MM.1S (cell line): ENCODE results near the gene ZMYND10.

ENCODE experiments used
- DNase-seq: peaks from one replicate; pipeline ENCODE4 v3.0.0-alpha.2; 2015
- H2AFZ ChIP-seq: fragments of 300-600 bp; sonication (generic); 2 replicates; pipeline ENCODE4 v1.6.0; 2016; ENCODE audit warnings: antibody characterized with exemption, low read length
- H3F3A ChIP-seq: fragments of 300-600 bp; sonication (generic); 2 replicates; pipeline ENCODE4 v1.6.1; 2016; ENCODE audit warnings: mild to moderate bottlenecking, antibody characterized with exemption, low read length, moderate library complexity, mixed read lengths; ENCODE audit not compliant: insufficient read depth
- H3K27ac ChIP-seq: fragments of 300-600 bp; sonication (generic); 2 replicates; pipeline ENCODE4 v1.5.1; 2016; ENCODE audit warnings: mild to moderate bottlenecking, low read length
- H3K27me3 ChIP-seq: fragments of 300-600 bp; sonication (generic); replicated peaks from 2 replicates; pipeline ENCODE4 v1.6.0; 2016; ENCODE audit warnings: low read length; ENCODE audit not compliant: insufficient read depth
- H3K36me3 ChIP-seq: fragments of 300-600 bp; sonication (generic); replicated peaks from 2 replicates; pipeline ENCODE4 v1.6.1; 2016; ENCODE audit warnings: mild to moderate bottlenecking, low read length, mixed read lengths; ENCODE audit not compliant: insufficient read depth
- H3K4me1 ChIP-seq: fragments of 300-600 bp; sonication (generic); 2 replicates; pipeline ENCODE4 v1.6.1; 2016; ENCODE audit warnings: low read length, mixed read lengths
- H3K4me2 ChIP-seq: fragments of 300-600 bp; sonication (generic); 2 replicates; pipeline ENCODE4 v1.6.0; 2016; ENCODE audit warnings: low read depth, low read length
- H3K4me3 ChIP-seq: fragments of 300-600 bp; sonication (generic); 2 replicates; pipeline ENCODE4 v1.5.1; 2016; ENCODE audit warnings: low read length, mixed read lengths
- H3K79me2 ChIP-seq: fragments of 300-600 bp; sonication (generic); 2 replicates; pipeline ENCODE4 v1.6.1; 2016; ENCODE audit warnings: mixed run types, low read length, mixed read lengths
- H3K9ac ChIP-seq: fragments of 300-600 bp; sonication (generic); 2 replicates; pipeline ENCODE4 v1.6.1; 2016; ENCODE audit warnings: low read length, mixed read lengths
- H3K9me2 ChIP-seq: fragments of 300-600 bp; sonication (generic); replicated peaks from 2 replicates; pipeline ENCODE4 v1.6.1; 2016; ENCODE audit warnings: mild to moderate bottlenecking, low read length, mixed read lengths; ENCODE audit not compliant: insufficient read depth
- H3K9me3 ChIP-seq: fragments of 300-600 bp; sonication (generic); replicated peaks from 2 replicates; pipeline ENCODE4 v1.6.1; 2016; ENCODE audit warnings: mild to moderate bottlenecking, low read length, mixed read lengths; ENCODE audit not compliant: insufficient read depth
- H4K20me1 ChIP-seq: fragments of 300-600 bp; sonication (generic); 2 replicates; pipeline ENCODE4 v1.6.1; 2016; ENCODE audit warnings: mild to moderate bottlenecking, low read length, moderate library complexity, mixed read lengths; ENCODE audit not compliant: insufficient read depth
- EZH2 ChIP-seq: fragments of 300-600 bp; sonication (generic); optimal IDR thresholded peaks from 2 replicates; pipeline ENCODE3; 2017; ENCODE audit warnings: low read depth, mild to moderate bottlenecking, antibody characterized with exemption, low read length, mixed read lengths
- EZH2phosphoT487 ChIP-seq: fragments of 300-600 bp; sonication (generic); IDR thresholded peaks from 2 replicates; pipeline ENCODE4 v1.6.1; 2018; ENCODE audit warnings: antibody characterized with exemption, low read length
- TF ChIP-seq, protein P1 (sequence below): fragments of 300-600 bp; sonication (generic); IDR thresholded peaks from 2 replicates; pipeline ENCODE4 v1.5.1; 2016; ENCODE audit warnings: antibody characterized with exemption, low read length, mixed read lengths

Gene ZMYND10

DNA sequence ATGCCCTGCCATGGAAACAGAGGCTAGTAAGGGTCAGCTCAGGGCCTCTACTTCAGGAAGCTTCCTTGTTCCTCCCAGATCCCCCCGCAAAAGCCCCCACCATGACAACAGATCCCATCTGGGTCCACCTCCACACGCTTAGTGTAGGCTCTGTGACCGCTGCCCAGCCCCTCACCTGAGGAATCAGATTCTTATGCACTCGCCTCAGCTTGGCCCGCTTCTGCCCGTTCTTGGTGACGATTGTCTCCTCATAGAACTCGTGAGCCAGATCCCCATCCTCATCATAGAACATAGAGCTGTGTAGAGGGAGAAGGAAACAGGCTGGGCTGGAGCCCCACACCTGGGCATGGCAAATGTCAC, 19.4 kb downstream of the ZMYND10 start:
- no peak overlapping the region for H3K4me3 ChIP-seq
- no peak overlapping the region for H3K4me2 ChIP-seq
- H3K27ac ChIP-seq: no peak overlapping the region
- DNase-seq: no peak
- 0 out of 2 replicates have a peak, but pooled peaks cover 5% of the 10 kb centered on the region for H3K4me1 ChIP-seq
- peaks cover 12% of the 10 kb centered on the region; the same call in 1 of the 2 replicates for H3F3A ChIP-seq
- H3K27me3 ChIP-seq: no peaks in the 10 kb centered on the region
- no peaks in the 10 kb centered on the region for H3K9me3 ChIP-seq
- no peak overlapping the region for H2AFZ ChIP-seq
- H3K9ac ChIP-seq: no peak overlapping the region
- H3K79me2 ChIP-seq: peaks cover 33% of the 10 kb centered on the region
- H4K20me1 ChIP-seq: no peaks in the 10 kb centered on the region
- H3K9me2 ChIP-seq: no peaks in the 10 kb centered on the region
- TF ChIP-seq, protein P1, sequence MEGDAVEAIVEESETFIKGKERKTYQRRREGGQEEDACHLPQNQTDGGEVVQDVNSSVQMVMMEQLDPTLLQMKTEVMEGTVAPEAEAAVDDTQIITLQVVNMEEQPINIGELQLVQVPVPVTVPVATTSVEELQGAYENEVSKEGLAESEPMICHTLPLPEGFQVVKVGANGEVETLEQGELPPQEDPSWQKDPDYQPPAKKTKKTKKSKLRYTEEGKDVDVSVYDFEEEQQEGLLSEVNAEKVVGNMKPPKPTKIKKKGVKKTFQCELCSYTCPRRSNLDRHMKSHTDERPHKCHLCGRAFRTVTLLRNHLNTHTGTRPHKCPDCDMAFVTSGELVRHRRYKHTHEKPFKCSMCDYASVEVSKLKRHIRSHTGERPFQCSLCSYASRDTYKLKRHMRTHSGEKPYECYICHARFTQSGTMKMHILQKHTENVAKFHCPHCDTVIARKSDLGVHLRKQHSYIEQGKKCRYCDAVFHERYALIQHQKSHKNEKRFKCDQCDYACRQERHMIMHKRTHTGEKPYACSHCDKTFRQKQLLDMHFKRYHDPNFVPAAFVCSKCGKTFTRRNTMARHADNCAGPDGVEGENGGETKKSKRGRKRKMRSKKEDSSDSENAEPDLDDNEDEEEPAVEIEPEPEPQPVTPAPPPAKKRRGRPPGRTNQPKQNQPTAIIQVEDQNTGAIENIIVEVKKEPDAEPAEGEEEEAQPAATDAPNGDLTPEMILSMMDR: no peak
- TF ChIP-seq EZH2 (no peak), EZH2phosphoT487 (no peak)
- peaks cover 8% of the 10 kb centered on the region for H3K36me3 ChIP-seq

DNA sequence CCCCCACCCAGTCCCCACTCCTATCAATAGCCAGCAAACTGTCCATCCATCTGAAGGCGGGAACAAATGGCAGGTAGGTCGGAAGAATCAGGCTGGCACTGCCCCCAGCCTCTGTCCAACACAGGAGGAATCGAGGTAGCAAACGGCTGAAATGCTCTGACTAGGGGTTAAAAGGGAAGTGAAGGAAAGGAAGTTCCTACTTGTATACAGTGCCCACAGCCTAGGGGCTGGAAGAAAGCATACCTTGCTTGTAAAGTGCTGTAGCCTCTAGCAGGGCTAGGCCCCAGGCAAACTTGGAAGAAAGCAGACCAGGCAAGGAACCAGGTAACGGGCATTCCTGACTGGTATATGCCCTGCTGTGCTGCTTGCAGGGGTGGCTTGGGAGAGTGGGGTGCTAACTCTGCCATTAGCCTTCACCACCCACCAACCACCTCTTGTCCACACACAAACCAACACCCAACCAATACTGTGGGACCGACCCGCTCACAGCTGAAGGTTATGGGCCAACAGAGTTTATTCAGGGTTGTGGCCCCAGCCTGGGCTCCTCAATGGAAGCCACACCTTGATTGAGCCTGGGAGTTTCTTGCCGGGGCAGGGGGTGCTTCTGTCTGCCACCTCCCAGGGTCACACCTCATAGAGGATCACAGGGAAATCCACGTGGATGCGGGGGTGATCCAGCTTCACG, 19.9 kb downstream of the ZMYND10 start:
- Histone ChIP-seq H3F3A (peaks cover 12% of the 10 kb centered on the region; the same call in 1 of the 2 replicates), H3K9me2 (no peaks in the 10 kb centered on the region), H3K4me2 (no peak overlapping the region), H4K20me1 (no peaks in the 10 kb centered on the region), H3K27ac (no peak overlapping the region), H3K79me2 (peaks cover 28% of the 10 kb centered on the region), H2AFZ (no peak overlapping the region), H3K9ac (no peak overlapping the region), H3K4me1 (0 out of 2 replicates have a peak, but pooled peaks cover 5% of the 10 kb centered on the region), H3K36me3 (peaks cover 4% of the 10 kb centered on the region), H3K27me3 (no peaks in the 10 kb centered on the region), H3K9me3 (no peaks in the 10 kb centered on the region), H3K4me3 (no peak overlapping the region)
- no peak for DNase-seq
- no peak for TF ChIP-seq EZH2
- no peak for TF ChIP-seq EZH2phosphoT487
- TF ChIP-seq, protein P1: no peak

DNA sequence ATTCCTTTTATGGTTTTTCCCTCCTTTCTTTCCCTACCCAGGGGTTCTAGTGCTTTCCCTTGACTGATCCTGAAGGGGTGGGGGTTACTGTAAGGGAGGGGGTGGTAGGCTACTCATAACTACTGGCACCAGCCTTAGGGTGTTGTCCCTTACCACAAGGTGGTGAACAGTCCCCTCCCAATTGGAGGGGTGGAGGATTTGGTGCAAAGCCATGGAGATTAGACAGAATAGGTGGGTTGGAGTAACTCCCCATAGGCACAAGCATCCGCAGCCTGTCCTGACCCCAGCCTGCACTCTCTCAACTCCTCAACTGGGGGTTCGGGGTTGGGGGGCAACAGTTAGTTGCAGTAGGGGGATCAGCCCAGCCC, 20.4 kb downstream of the ZMYND10 start:
- Histone ChIP-seq H3K27me3 (no peaks in the 10 kb centered on the region), H3K27ac (no peak overlapping the region), H3K4me2 (no peak overlapping the region), H3F3A (peaks cover 12% of the 10 kb centered on the region; the same call in 1 of the 2 replicates), H3K36me3 (no peaks in the 10 kb centered on the region), H3K9me2 (no peaks in the 10 kb centered on the region), H2AFZ (no peak overlapping the region), H3K9me3 (no peaks in the 10 kb centered on the region), H3K9ac (no peak overlapping the region), H4K20me1 (no peaks in the 10 kb centered on the region), H3K4me3 (no peak overlapping the region), H3K4me1 (0 out of 2 replicates have a peak, but pooled peaks cover 7% of the 10 kb centered on the region), H3K79me2 (peaks cover 30% of the 10 kb centered on the region)
- TF ChIP-seq, protein P1: no peak
- TF ChIP-seq EZH2phosphoT487: no peak
- TF ChIP-seq EZH2: no peak
- no peak for DNase-seq
